Hematopoietic multipotent progenitor cell (in vitro differentiated cells): ENCODE data around the gene PAAF1. TPM values are rescaled to one million over a fixed set of nuclear protein-coding genes. Genes with fewer than 3 reads are reported as not detected.

Experiments used
- DNase-seq, 3 donors: peaks; one replicate each; pipeline ENCODE4 v3.0.0-alpha.2; 2011 to 2015; ENCODE audit warnings: low read depth in 2 of 3, low spot score in 2 of 3
- total RNA-seq: library from RNA; depleted of rRNA; stranded (reverse); fragments of >200 nt; gene quantifications from one replicate; pipeline ENCODE4 v1.2.3, GENCODE V29; 2012

PAAF1 gene
- total RNA-seq, 1 donor, result 12.1 TPM

DNA sequence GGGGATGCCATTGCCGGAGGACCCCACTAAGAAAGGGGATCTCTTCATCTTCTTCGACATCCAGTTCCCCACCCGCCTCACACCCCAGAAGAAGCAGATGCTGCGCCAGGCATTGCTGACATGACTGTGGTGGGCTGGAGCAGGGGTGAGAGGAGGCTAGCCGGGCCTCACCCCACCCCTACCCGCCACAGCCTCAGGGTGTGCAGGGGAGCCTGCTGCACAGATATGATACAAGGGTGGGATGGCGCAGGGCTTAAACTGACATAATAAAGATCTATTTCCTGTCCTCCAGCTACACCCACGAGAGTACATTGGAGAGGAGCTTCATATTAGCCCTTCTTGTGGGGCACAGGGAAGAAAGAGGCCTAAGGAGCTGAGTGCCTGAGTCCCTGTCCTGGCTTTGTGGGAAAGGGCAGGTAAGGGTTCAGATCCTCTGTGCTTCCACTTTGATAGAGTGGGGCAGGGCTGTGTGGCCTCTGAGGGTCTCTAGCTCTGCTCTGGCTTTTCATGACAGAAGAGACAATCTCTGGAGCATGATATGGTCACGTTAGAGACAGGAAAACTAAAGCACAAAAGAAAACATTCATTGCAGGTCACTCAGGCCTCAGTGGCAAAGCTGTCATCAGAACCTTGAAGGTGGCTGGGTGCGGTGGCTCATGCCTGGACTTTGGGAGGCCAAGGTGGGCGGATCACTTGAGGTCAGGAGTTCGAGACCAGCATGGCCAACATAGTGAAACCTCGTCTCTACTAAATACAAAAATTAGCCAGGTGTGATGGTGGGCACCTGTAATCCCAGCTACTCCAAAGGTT, 93.4 kb downstream of the PAAF1 start:
- peak in 1 of 3 donors; percentile 44 for DNase-seq

DNA sequence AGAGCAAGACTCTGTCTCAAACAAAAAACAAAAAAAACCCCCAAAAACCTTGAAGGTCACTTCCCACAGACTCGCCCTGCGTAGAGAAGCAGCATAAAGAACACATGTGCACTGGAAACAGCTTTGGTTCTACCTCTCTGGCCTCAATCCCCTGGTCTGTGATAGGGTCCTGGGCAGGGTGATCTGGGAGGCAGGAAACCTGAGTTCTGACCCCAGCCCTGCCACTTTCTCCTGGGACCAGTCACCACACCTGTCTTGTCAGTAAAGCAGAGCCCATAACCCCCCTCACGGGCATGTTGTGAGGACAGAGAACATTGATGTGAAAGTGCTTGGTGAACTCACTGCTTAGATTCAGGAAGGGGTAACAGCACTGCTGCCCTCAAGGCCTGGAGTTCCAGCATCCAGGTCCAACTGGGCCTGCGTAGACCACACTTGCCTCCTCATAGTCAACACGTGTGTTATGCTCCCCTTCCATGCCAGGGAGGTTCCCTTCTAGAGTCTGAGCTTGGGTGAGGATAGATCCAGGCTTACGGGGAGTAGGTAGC, 94.4 kb downstream of the PAAF1 start:
- DNase-seq, result no peak

DNA sequence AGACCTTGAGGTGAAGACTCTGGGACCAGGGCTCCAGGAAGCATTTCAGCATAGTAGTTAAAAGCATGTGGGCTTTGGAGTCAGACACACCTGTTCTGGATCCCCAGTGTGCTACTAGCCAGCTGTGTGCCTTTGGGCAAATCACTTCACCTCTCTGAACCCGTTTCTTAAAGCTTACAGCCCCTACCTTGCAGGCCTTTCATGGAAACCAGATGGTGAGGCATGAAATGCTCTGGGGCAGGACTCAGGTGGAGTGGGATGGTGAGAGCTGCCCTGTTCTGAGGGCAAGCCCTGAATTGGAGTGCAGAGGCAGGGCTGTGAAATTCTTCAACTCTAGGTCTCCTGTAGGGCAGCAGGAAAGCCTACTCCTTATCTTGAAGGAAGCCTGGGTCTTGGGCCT, 95.4 kb downstream of the PAAF1 start:
- DNase-seq, result no peak

GRCh38 chr11:73972620-73973449, 96.0 kb downstream of the PAAF1 start:
- DNase-seq, result no peak

DNA sequence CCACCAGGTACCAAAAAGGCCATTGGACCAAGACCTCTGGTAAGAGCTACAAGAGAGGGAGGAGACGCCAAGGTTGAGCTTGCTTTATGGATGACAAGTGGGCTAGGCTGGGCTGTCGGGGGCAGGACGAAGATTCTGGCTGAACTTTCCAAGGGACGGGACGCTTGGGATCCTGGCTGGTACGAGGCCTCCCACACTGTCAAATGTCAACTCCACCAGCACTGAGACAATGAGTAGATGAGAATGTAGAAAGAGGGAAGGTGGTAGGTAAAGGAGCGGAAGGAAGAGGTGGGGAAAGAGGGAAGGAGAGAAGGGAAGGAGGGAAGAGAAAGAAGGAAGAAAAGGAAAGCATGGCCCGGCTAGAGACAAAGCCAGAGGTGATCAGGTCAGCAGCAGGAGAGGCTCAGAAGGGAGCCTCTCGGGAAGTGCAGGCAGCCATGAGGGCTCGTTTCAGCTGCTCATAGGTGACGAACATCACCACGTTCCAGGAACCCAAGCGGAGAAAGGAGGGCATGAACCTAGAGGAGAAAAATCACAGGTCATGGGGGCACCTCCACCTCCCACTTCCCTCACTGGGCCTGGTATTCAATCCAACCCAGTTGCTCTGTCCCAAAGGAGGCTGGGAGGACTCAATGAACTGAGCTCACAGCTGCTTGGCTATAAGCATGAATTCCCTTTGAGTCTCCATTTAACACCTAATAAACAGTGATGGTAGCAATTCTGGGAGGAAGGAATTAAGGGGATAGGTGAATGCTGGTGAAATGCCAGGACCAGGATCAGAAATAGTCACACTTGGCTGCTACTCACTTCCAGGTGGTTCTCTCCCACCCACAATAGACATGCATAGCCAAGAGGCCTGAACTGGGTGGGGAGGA, 98.0 kb downstream of the PAAF1 start:
- no peak for DNase-seq

GRCh38 chr11:73975479-73975757, 98.6 kb downstream of the PAAF1 start:
- DNase-seq, result no peak

GRCh38 chr11:73976451-73977151, 99.8 kb downstream of the PAAF1 start:
- no peak for DNase-seq

GRCh38 chr11:73977856-73978519, 101.2 kb downstream of the PAAF1 start:
- DNase-seq, result no peak

DNA sequence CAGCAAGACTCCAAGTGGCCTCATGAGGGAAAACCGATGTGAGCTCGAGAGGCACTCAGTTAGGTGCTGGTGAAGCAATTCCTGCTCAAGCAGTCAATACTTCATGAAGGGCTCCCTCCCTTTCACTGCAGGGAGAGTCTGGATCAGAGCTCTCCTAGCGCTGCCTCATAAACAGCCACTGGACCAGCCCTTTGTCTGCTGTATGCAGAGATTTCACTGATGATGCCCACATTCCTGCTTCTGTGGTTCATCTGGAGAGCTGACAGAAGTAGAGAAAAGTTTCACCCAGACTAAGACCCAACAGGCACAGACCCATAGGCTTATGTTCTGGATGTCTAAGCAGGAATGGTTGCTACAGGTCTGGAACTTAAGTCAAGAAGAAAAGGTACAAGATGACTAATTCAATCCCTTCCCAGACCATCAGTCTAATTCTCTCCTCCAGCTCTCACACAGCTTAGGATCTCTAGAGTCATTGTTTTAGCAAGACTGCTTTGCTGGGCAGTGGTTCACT, 101.8 kb downstream of the PAAF1 start:
- DNase-seq, result no peak

DNA sequence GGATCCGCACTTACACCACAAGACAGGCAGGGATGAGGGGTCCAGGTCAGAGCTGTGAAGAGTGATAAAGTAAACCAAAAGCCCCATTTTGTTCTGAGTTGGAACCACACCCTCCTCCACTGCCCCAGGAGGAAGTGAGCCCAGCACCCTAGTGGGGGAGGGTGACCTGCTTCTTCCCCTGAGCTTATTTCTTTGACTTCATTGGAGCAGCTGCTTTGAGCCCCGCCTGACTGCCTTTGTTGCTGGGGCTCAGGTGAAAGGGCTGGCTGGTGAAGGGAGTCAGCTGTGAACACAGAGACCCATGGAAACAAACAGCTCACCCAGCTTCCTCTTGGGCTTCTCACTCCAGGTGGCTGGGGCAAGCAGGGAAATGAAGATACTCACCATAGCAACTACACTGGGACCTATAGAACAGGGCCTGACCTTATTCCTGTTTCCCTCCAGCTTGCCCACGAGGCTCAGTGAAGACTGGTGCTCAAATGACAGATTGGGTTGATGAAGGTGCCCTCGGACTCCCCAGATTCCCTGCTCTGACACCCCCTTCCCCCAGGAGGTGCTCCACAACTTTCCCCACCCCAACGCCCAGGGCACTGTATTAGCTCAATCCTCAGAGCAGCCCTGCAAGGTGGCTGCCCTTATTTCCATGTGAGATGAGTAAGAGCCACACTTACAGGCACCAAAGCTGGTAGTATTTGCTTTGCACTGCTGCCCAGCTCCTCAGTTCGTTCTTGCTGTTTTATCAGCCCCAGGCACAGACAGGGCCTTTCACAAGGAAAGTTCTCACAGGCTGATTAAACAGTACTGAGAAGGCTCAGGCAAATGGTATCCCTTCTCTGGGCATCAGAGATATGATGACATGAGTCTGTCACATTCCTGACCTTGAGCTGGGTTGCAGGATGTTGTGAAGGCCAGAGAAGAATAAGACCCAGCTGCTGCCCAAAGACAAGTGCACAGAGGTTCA, 103.5 kb downstream of the PAAF1 start:
- DNase-seq, result peak in 2 of 3 donors; percentile 88 to 97

Other genes with a start within 250 kb of the PAAF1 start
- 6.5 TPM for gene PLEKHB1, start 230.4 kb upstream of the PAAF1 start, total RNA-seq
- 60.3 TPM for gene RAB6A, start 115.9 kb upstream of the PAAF1 start, total RNA-seq
- gene MRPL48, start 89.1 kb upstream of the PAAF1 start, total RNA-seq, result 10.0 TPM
- gene COA4, start 153 bp upstream of the PAAF1 start, total RNA-seq, result 80.2 TPM
- under 0.01 TPM for gene DNAJB13, start 74.0 kb downstream of the PAAF1 start, total RNA-seq
- gene UCP2, start 105.8 kb downstream of the PAAF1 start, total RNA-seq, result 243 TPM
- 2.4 TPM for gene UCP3, start 132.1 kb downstream of the PAAF1 start, total RNA-seq